ENCODE measurements around the gene STK17A.

The STK17A gene

GRCh38 chr7:43631559-43631958 lies 48.7 kb downstream of the STK17A start:
- no peak for TF ChIP-seq CTCF (conservative IDR thresholded peaks at IDR 0.05; ENCODE audit: low read depth, low read length)
- no peak overlapping the region for H3K4me3 ChIP-seq (ENCODE audit: low read depth, low read length)
- DNase-seq (ENCODE audit: low read depth) = no peak

- TF ChIP-seq CTCF (conservative IDR thresholded peaks at IDR 0.05; ENCODE audit: low read depth, low read length) = no peak
- no peak for DNase-seq (ENCODE audit: low read depth)
- no peak overlapping the region for H3K4me3 ChIP-seq (ENCODE audit: low read depth, low read length)
These were observed 49.8 kb downstream of the STK17A start for GRCh38 chr7:43632746-43633145.

- no peak overlapping the region for H3K4me3 ChIP-seq (ENCODE audit: low read depth, low read length)
- no peak for TF ChIP-seq CTCF (conservative IDR thresholded peaks at IDR 0.05; ENCODE audit: low read depth, low read length)
- DNase-seq (ENCODE audit: low read depth) = no peak
These were observed 51.5 kb downstream of the STK17A start for GRCh38 chr7:43634384-43634783.

GRCh38 chr7:43636093-43636492 lies 53.2 kb downstream of the STK17A start:
- peak; percentile 87 for DNase-seq (ENCODE audit: low read depth)
- no peak overlapping the region for H3K4me3 ChIP-seq (ENCODE audit: low read depth, low read length)
- TF ChIP-seq CTCF (conservative IDR thresholded peaks at IDR 0.05; ENCODE audit: low read depth, low read length) = no peak

GRCh38 chr7:43637114-43637806 lies 54.4 kb downstream of the STK17A start:
- H3K4me3 ChIP-seq (ENCODE audit: low read depth, low read length) = no peak overlapping the region
- DNase-seq (ENCODE audit: low read depth) = peak; percentile 33
- TF ChIP-seq CTCF (conservative IDR thresholded peaks at IDR 0.05; ENCODE audit: low read depth, low read length) = no peak

- TF ChIP-seq CTCF (conservative IDR thresholded peaks at IDR 0.05; ENCODE audit: low read depth, low read length) = no peak
- H3K4me3 ChIP-seq (ENCODE audit: low read depth, low read length) = no peak overlapping the region
- DNase-seq (ENCODE audit: low read depth) = peak; percentile 91
These were observed 57.1 kb downstream of the STK17A start for GRCh38 chr7:43639858-43640491.

- no peak for DNase-seq (ENCODE audit: low read depth)
- no peak for TF ChIP-seq CTCF (conservative IDR thresholded peaks at IDR 0.05; ENCODE audit: low read depth, low read length)
- no peak overlapping the region for H3K4me3 ChIP-seq (ENCODE audit: low read depth, low read length)
These were observed 57.8 kb downstream of the STK17A start for GRCh38 chr7:43640679-43641078.

Measured in choroid plexus epithelial cell (primary cell).